NCI-H460 (cell line): ENCODE measurements around the gene ANKRD52. TPM values are rescaled to one million over a fixed set of nuclear protein-coding genes. Genes with fewer than 3 reads are reported as not detected.
"Not testable (repeated sequence)": the region's sequence is repeated elsewhere in the genome, so short reads cannot be mapped to it uniquely, and the experiment has no call there.

Experiments used
- DNase-seq: peaks from one replicate; pipeline ENCODE4 v3.0.0-alpha.2; 2016; ENCODE audit warnings: low read depth; ENCODE audit errors: extremely low read depth
- total RNA-seq: library from RNA; depleted of rRNA; stranded (reverse); fragments of >200 nt; shearing (Covaris generic); gene quantifications from 2 replicates; pipeline ENCODE4 v1.2.3, GENCODE V29; 2014

ANKRD52 gene
- total RNA-seq, 1 experiment from 2014 or later = 29.0 TPM

DNA sequence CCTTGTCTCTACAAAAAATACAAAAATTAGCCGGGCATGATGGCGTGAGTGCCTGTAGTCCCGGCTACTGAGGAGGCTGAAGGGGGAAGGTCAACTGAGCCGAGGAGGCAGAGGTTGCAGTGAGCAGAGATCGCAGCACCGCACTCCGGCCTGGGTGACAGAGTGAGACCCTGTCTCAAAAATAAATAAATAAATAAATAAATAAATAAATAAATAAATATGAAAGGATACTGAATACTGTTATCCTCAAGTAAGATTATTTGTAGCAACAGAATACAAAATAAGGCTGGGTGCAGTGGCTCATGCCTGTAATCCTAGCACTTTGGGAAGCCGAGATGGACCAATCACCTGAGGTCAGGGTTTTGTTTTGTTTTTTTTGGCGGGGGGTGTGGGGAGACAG, 38.3 kb downstream of the ANKRD52 start:
- DNase-seq = no peak

DNA sequence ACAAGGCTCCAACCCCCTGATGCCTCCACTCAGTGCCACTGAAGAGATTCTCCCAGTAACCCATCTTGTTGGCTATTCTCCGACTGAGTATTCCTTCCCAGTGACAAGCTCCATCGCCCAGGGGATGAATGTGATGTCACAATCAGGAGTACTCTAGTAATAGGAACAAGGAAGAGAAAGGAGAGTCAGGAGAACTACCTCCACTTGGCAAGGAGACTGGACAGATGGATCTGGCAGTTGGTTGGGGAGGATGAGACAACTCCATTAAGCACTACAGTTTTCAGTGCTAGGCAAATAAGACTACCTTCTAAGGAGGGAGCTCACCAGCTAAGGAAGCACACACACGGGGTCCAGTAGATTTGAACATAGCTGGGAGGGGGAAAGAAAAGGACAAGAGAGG, 41.7 kb downstream of the ANKRD52 start:
- DNase-seq = no peak

DNA sequence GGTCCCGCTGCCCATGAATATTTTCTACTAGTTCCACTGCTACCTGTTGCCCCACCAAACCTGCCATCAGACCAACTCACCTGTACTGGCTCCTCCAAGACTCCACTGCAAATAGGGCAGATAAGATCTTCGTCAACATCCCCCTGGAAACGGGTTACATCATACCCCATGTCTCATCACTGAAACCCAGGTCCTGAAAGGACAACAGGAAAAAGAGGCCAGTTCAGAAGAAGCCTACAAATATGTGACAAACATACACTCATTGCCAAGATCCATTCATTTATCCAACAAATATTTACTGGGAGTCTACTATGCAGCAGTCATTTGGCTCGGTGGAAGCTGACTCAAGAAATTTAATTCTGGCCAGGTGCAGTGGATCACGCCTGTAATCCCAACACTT, 44.3 kb downstream of the ANKRD52 start:
- DNase-seq = no peak

DNA sequence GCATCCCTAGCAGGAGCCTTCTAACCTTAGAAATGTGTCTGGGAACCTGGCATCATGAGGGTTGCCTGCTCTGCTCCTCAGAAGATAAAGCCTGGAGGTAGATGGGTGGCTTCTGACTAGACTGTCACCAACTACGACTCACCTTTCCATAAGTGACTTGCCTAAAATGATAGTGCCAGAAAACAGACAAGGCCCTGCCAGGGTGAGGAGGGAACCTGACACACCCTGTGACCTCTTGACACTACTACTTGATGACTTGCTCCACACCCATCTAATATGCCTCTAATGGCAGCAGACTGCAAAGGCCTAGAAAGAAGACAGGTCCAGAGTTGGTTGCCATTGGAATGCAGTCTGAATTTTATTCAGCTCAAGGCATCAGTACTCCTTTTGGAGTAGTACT, 45.8 kb downstream of the ANKRD52 start:
- no peak for DNase-seq

DNA sequence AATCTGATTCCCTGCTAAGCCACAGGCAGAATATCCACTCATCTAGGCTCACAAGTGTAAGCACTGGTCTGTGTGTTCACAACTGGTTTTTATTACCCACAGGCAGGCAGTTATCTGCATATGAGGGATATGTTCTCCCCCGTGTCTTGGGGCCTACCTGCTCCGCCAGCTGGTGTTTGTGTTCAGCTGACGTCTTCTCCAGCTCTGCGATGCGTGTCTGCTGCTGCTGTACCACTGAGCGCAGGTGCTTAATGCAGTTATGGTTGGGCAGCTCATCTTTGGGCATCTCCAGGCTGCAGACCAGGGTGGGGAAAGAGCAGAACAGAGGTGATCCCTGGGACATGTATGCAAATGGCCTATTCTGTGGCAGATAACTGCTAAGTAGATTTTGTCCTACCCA, 50.2 kb downstream of the ANKRD52 start:
- no peak for DNase-seq

DNA sequence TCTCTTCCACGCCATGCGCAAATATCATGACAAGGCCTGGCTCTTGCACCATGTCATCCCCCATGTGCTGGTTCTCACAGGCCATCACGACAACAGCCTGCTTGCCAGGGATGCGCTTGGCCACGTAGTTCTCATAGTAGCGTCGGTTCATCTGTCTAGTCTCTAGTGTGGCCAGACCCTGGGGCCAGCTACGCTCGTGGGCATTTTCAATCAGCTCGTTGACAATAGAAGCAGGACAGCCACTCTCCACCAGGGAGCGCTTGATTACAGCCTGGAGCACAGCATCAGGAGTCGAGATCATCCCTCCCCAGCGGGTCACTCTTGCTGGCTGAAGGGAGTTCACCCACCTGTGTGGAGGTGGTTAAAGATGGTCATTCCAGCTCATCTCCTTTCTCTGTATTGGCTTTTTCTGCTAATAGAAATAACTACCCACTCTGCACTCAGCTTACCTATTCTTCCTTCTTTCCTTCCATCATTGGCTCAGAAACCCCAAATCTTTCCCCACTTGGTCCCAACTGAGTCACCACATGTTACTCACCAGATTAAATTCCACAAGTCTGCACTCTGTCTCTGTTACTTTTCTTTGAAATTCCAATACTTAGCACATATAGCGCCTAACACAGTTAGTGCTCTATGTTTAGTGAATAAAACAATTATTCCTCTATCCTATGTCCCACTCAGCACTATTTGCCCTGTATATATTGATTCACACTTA, 51.6 kb downstream of the ANKRD52 start:
- peak; percentile 67 for DNase-seq

DNA sequence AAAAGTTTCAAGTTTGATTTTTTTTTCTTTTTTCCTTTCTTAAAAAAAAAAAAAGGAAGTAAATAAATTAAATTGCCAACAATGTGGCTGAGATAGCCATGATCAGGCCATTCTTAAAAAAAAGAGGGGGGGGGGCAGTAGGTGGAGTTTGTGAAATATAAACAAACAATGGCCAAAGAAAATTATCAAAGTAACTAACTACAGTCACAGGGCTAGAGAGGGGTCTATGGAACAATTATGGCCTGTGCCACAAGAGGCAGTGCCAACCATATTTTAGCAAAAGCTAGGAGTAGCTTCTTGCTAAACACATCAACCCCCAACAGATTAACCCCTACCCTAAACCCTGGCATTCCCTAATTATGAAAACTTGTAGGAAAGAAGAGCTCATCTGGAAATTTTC, 52.7 kb downstream of the ANKRD52 start:
- no peak for DNase-seq

DNA sequence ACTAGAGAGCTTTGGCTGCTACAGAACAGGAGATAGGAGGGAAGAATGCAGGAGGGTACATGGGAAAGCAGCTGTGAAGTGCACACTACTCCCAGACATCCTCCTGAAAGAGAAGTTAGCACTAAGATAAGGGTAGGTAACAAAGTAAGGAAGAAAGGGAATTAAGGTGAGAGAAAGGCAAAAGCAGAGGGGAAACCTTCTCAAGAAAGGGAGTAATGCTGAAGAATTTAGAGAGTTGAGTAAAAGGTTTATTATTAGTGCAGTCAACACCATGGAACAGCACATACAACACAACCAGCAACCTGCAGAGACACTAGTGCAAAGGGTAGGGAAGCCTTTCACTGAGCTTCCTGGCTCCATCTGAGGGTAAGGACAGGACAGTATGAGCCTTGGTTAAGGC, 53.9 kb downstream of the ANKRD52 start:
- DNase-seq = no peak

DNA sequence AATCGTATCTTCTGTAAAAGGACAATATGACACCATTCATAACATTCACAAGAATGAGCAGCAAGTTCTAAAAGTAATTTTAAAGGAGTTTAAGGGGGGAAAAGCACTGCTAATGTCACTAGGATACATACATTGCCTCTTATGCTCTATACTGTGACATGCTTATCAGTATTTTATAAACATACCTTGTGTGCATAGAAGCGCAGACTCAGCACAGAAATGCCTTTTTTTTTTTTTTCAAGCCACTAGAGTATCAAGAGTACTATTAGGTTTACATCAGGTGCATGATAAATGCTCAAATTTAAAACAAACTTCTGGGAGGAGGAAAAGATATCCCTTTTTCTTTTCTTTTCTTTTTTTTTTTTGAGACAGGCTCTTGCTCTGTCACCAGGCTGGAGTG, 55.3 kb downstream of the ANKRD52 start:
- DNase-seq = no peak

DNA sequence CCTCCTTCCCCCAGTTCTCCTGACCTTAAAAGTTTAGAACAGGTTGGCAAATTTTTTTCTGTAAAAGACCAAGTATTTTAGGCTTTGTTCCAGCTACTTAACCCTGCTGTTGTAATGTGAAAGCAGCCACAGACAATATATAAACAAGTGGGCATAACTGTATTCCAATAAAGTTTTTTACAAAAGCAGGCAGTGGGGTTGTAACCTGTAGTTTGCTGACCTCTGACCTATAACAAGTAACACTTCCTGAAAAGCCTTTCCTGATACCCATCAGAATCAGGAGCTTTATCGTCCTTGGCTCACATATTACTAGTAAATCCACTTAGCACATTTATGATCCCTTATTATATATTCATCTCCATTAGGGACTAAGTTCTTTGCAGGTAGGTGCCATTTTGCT, 55.8 kb downstream of the ANKRD52 start:
- DNase-seq = no peak

DNA sequence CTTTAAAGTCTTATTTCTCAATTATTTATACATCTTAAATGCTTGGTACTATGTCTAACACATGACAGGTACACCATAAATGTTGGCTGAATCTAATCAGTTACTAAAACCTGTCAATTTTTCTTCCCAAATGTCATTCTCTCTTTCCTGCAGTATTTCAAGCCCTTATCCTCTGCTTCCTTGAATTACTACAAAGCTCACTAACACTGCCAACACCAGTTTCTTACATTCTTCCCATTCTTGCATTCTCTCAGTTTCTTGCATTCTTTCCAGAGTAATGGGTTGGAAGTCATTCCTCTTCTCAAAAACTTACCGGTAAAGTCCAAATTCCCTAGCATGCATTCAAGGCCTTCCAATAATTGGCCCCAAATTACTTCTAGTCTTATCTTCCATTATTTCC, 59.3 kb downstream of the ANKRD52 start:
- no peak for DNase-seq

DNA sequence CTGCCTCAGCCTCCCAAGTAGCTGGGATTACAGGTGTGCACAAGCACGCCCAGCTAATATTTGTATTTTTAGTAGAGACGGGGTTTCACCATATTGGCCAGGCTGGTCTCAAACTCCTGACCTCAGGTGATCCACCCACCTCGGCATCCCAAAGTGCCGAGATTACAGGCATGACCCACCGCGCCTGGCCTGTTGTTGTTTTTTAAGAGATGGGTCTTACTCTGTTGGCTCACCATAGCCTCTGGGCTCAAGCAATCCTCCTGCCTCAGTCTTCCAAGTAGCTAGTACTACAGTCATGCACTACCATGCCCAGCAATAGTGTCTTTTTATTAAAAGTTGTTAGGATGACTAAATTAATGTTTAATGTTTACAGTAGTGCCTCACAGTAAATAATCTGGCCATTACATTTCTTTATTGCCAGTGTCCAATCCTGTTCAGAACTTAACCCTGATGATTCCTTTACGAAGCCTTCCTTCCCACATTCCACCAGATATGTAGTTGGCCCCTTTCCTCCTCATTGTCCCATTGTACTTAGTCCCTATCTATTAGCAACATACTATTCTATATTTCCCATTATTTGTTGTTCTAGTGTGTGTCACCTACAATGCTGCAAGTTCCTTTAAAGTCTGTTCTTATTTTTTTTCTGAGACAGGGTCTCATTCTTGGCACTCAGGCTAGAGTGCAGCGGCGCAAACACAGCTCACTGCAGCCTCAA, 60.1 kb downstream of the ANKRD52 start:
- no peak for DNase-seq

DNA sequence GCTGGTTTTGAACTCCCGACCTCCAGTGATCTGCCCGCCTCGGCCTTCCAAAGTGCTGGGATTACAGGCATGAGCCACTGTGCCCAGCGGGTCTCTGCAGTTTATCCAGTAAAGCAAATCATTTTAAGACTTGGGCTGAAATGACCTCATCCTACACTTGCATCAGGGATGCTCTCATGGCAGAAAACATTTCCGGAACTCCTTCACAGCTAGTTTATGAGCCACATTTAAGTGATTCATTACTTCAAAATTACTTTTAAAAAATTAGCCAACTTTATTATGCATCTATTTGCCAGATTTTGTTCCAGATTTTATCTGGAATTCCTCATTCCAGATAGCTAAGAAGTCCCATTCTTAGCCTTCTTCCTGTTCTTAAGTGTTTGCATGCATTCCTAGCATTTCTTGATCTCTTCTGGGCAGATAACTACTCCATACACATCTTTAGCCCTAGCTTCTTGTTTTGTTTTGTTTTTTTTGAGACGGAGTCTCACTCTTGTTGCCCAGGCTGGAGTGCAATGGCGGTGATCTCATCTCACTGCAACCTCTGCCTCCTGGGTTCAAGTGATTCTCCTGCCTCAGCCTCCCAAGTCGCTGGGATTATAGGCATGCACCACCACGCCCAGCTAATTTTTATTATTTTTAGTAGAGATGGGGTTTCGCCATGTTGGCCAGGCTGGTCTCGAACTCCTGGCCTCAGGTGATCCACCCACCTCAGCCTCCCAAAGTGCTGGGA, 61.2 kb downstream of the ANKRD52 start:
- DNase-seq = not testable (repeated sequence)

DNA sequence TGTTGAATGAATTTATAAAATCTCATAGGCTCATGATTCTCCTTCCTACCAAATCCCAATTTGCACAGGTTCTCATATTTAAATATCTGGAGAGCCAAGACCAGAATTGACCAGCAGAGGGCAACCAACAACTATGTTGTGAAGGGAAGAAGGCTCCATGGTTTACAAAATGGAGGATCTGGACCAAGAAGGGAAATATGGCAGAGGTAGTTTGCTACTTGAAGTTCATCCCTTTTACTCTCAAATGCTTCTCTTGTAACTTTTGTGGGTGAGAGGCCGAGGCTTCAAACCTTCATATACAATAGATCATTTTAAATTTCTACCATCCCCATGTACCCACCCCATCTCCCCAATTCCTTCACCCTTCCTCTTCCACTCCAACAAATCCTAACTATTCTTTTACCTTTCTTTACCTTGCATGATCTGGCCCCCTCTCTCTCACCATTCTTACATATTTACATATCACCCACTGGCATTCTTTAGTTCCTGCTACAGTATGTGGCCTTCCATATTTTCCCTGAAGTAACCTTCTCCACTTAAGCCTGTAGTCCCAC, 65.1 kb downstream of the ANKRD52 start:
- DNase-seq = peak; percentile 88

DNA sequence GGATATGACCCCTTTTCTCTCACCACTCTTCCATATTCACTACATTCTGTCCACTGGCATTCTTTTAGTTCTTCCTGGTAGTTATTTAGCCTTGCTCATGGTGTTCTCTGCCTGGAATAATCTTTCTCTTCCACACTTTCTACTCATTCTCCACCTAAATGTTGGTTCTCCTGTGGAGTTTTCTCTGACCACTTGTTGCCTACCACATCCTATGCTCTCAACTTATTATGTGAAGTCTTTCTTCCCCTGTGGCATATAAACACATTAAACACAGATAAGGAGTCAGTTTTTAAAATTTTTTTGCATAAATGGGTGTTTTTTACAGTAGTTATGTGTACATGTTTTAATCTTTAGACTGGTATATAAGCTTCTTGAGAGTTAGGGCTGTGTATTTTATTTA, 65.6 kb downstream of the ANKRD52 start:
- no peak for DNase-seq

DNA sequence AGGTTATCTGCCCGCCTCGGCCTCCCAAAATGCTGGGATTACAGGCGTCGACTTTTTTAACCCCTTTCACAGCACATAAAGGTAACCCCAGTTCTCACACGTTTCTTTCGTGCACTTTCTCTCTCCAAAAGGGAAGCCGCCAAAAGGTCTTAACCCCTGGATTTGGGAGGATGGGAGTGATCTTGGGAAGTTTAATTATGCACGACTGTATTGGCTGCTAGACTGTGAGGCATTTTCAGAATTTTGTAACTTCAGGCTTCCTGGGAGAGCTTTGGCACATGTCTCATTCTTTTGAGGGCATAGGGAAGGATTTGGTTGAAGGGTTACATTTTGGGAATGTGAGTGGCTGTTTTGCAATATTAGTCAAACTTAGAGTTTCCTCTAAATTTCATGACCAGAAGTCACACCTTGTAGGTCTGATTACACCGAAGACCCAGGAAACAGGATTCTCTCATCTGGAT, 67.5 kb downstream of the ANKRD52 start:
- no peak for DNase-seq

DNA sequence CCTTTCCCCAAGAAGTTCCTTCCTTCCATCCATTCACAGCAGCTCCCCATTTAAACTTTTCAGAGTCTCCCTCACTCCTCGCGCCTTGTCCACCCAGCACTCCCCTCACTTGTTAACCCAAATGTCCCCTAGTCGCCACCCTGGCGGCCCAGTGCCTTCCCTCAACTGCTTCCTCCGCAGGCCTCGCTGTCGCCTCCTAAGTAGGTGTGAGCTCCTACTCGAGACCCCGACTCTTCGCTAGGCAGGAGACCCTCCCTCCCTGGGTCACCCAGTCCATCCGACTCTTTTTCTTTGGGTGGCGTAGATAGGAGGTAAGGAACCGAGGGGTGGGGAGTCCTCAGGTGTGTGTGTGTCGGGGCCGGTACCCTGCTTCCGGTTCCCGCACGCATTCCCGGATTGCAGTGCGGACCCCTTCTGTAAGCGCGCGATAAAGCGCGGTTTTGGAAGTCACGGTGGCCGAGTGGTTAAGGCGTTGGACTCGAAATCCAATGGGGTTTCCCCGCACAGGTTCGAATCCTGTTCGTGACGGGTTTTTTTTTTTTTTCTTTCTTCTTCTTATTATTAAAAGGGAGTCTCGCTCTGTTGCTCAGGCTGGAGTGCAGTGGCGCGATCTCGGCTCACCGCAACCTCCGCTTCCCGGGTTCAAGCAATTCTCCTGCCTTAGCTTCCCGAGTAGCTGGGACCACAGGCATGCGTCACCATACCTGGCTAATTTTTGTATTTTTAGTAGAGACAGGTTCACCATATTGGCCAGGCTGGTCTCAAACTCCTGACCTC, 68.1 kb downstream of the ANKRD52 start:
- peak; percentile 84 for DNase-seq

DNA sequence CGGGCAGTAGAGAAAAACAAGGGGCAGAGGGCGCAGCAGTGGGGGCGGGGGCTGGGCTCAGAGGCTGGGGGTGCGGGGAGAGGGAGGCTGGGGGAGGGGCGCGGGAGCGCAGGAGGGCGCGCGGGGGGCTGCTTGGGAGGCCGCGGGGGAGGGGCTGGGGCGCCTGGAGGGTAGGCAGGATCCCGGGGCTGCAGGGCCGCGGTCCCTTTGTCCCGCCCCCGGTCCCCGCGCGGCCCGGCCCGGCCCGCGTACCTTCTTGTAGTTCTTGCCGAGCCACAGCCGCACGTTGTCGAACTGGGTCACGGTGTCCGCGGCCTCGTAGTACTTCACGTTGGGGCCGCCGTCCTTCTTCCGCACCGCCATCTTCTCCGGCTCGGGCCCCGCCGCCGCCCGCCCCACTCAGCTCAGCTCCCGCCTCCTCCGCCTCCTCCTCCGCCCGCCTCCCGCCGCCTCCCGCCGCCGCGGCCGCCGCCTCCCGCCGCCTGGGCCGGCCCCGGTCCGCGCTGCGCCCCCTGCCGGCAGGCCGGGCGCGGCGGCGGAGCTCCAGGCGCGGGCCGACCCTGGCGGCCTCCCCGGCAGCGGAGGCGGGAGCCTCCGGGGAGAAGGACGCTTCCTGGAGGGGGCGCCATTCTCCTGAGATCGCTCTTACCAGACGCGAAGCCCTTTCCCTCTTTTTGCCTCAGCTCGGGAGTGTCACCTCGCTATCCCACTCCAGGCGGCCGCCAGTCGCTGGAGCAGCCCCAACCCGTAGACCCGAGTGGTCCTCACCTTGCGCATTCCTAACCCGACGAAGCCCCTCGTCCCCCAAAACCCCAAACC, 68.9 kb downstream of the ANKRD52 start, which contains the start of gene SMARCC2:
Gene SMARCC2 (minus strand): TSS at position 385 of the 819 bp plus-strand sequence. CDS start 22 bp downstream, at position 363.
- peak; percentile 88 for DNase-seq

DNA sequence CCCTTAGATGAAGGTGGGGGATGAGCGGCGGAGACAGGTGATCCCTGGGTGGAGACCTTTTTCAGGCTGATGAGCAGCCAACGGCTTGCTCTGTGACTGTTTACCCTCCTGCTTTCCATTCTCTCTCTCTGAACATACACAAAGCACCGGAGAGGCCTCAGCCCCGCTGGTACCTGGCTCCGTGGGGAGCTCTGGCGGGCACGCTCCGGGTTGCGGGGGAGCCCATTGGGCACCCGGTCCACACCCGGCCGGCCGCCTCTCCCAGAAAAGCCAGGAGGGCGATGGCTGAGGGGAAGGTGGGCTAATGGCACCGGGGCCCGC, 69.4 kb downstream of the ANKRD52 start:
- no peak for DNase-seq
